Testis (tissue), 3 donors: ENCODE data around the gene TTC33. TPM values are rescaled to one million over a fixed set of nuclear protein-coding genes. Genes with fewer than 3 reads are reported as not detected.
"Not testable (repeated sequence)": the region's sequence is repeated elsewhere in the genome, so short reads cannot be mapped to it uniquely, and the experiment has no call there.

Experiments
- DNase-seq: peaks from one replicate; pipeline ENCODE4 v3.0.0-alpha.2; 2019
- H3K27ac ChIP-seq, 2 donors: fragments of 200-600 bp; sonication (generic); one replicate each; pipeline ENCODE4 v1.5.1; 2019
- H3K27me3 ChIP-seq: fragments of 200-600 bp; sonication (generic); one replicate; pipeline ENCODE4 v1.5.1; 2019
- H3K36me3 ChIP-seq: fragments of 200-600 bp; sonication (generic); one replicate; pipeline ENCODE4 v1.5.1; 2017; ENCODE audit warnings: low read depth; ENCODE audit errors: missing control alignments
- H3K4me1 ChIP-seq: fragments of 200-600 bp; sonication (generic); one replicate; pipeline ENCODE4 v1.5.1; 2019
- H3K4me3 ChIP-seq, 2 donors: fragments of 200-600 bp; sonication (generic); one replicate each; pipeline ENCODE4 v1.5.1; 2017 to 2019
- H3K9me3 ChIP-seq: fragments of 200-600 bp; sonication (generic); one replicate; pipeline ENCODE4 v1.5.1; 2017
- CTCF ChIP-seq, 3 experiments: fragments of 450-650 bp in 2 of 3; fragments of 200-600 bp in 1 of 3; sonication (generic) in 1 of 3; IDR thresholded peaks; one replicate each; pipeline ENCODE4 v1.5.1; 2016 to 2019; ENCODE audit warnings: antibody characterized with exemption in 3 of 3, mild to moderate bottlenecking in 2 of 3, moderate library complexity in 1 of 3
- POLR2A ChIP-seq: fragments of 450-650 bp; IDR thresholded peaks from one replicate; pipeline ENCODE4 v1.6.1; 2017; ENCODE audit warnings: antibody characterized with exemption, mild to moderate bottlenecking, moderate library complexity
- WGBS, 2 donors: methylation state at CpG; one replicate each; pipeline ENCODE4 v1.1.5; 2018; 5-methylcytosine and 5-hydroxymethylcytosine counted together
- intact Hi-C: fragments of 100-400 bp; cut with DNase I; formaldehyde crosslinking; loops from one replicate; pipeline ENCODE4 v1.15.1; 2023; ENCODE audit warnings: low total_unique reads
- polyA plus RNA-seq: library from polyadenylated mRNA; stranded (reverse); fragments of 350-450 nt; fragmentation: Illumina TruSeq; extraction: RNeasy Lipid Tissue Mini Kit (QIAGEN cat#74804); gene quantifications from one replicate; pipeline ENCODE4 v1.2.3, GENCODE V29; 2014; ENCODE audit warnings: low read depth, low replicate concordance; ENCODE audit not compliant: insufficient read depth
- total RNA-seq, 2 donors: library from RNA; depleted of rRNA; stranded (reverse); fragments of >200 nt; gene quantifications; one replicate each; pipeline ENCODE4 v1.2.3, GENCODE V29; 2016

TTC33 gene
- total and polyA plus RNA-seq, 3 donors from 2014 or later = 14.7 to 16.5 (median 15.2) TPM

GRCh38 chr5:40570408-40571129, 185.2 kb downstream of the TTC33 start:
- Histone ChIP-seq H3K27ac (no peak overlapping the region), H3K27me3 (no peaks in the 10 kb centered on the region), H3K9me3 (no peaks in the 10 kb centered on the region), H3K4me3 (no peak overlapping the region), H3K4me1 (no peaks in the 10 kb centered on the region), H3K36me3 (no peaks in the 10 kb centered on the region)
- intact Hi-C loops = no loop called here
- 83 to 90% methylated on average over 2 of the region's 2 CpGs for WGBS, 2 donors
- TF ChIP-seq POLR2A = no peak
- no peak for TF ChIP-seq CTCF (IDR thresholded peaks at IDR 0.05)
- no peak for DNase-seq

GRCh38 chr5:40569546-40570270, 186.1 kb downstream of the TTC33 start:
- no peaks in the 10 kb centered on the region for H3K36me3 ChIP-seq
- WGBS, 2 donors = 47 to 48% methylated on average over 3 of the region's 3 CpGs
- TF ChIP-seq CTCF (IDR thresholded peaks at IDR 0.05) (no peak), POLR2A (no peak)
- DNase-seq = no peak
- no peak overlapping the region for H3K4me3 ChIP-seq
- H3K4me1 ChIP-seq = no peaks in the 10 kb centered on the region
- no peaks in the 10 kb centered on the region for H3K9me3 ChIP-seq
- no peaks in the 10 kb centered on the region for H3K27me3 ChIP-seq
- no peak overlapping the region for H3K27ac ChIP-seq
- intact Hi-C loops = no loop called here

GRCh38 chr5:40568548-40568947, 187.2 kb downstream of the TTC33 start:
- no peaks in the 10 kb centered on the region for H3K36me3 ChIP-seq
- intact Hi-C loops = no loop called here
- H3K27me3 ChIP-seq = no peaks in the 10 kb centered on the region
- no peaks in the 10 kb centered on the region for H3K9me3 ChIP-seq
- H3K4me3 ChIP-seq = no peak overlapping the region
- H3K27ac ChIP-seq = no peak overlapping the region
- no peaks in the 10 kb centered on the region for H3K4me1 ChIP-seq
- WGBS, 2 donors = 70 to 74% methylated on average over 1 of the region's 1 CpG
- TF ChIP-seq POLR2A = no peak
- TF ChIP-seq CTCF (IDR thresholded peaks at IDR 0.05) = no peak
- DNase-seq = no peak

GRCh38 chr5:40563173-40563572, 192.6 kb downstream of the TTC33 start:
- DNase-seq, H3K4me3 ChIP-seq, H3K9me3 ChIP-seq, H3K4me1 ChIP-seq, H3K27me3 ChIP-seq, H3K27ac ChIP-seq, H3K36me3 ChIP-seq, intact Hi-C loops: not testable (repeated sequence)

- 67 to 73% methylated on average over 4 of the region's 4 CpGs for WGBS, 2 donors
Observed at GRCh38 chr5:40560474-40561110, 195.2 kb downstream of the TTC33 start.

More at GRCh38 chr5:40560474-40561110, 195.2 kb downstream of the TTC33 start:
- Histone ChIP-seq H3K4me3 (no peak overlapping the region), H3K36me3 (no peaks in the 10 kb centered on the region), H3K27me3 (no peaks in the 10 kb centered on the region), H3K27ac (no peak overlapping the region), H3K9me3 (no peaks in the 10 kb centered on the region), H3K4me1 (no peaks in the 10 kb centered on the region)
- TF ChIP-seq POLR2A (no peak), CTCF (IDR thresholded peaks at IDR 0.05) (no peak)
- intact Hi-C loops = no loop called here
- no peak for DNase-seq
